HepG2 (cell line): ENCODE results near the gene LSS. TPM values are rescaled to one million over a fixed set of nuclear protein-coding genes. Genes with fewer than 3 reads are reported as not detected.
"Not testable (repeated sequence)": the region's sequence is repeated elsewhere in the genome, so short reads cannot be mapped to it uniquely, and the experiment has no call there.

Experiments used
- ATAC-seq: fragments of 200-7000 bp; cut with Tn5 transposase; 3 replicates; pipeline ENCODE4 v1.9.1; 2020; ENCODE audit warnings: mild to moderate bottlenecking, moderate library complexity
- BruUV-seq: library from RNA; stranded (reverse); fragments of 400-500 nt; replicated peaks from 2 replicates; lab custom pipeline; 2021; lab: Mats Ljungman, UMichigan
- CTCF ChIA-PET: fragments of 300-600 bp; formaldehyde crosslinking; extraction: SDS; loops from one replicate; lab custom pipeline; 2021; ENCODE audit warnings: low total read pairs, inconsistent platforms, low intra/inter-chr PET ratio; lab: Yijun Ruan, JAX
- POLR2A ChIA-PET: fragments of 350-600 bp; sonication (Branson Sonifier 250); formaldehyde crosslinking; loops from one replicate; lab custom pipeline; 2020; ENCODE audit warnings: antibody characterized with exemption, inconsistent platforms; lab: Yijun Ruan, JAX
- DNase-seq: peaks from one replicate; pipeline ENCODE4 v3.0.0-alpha.2; 2015; ENCODE audit warnings: low spot score
- FAIRE-seq: peaks from 3 replicates; lab custom pipeline; 2011; peaks lifted over from hg19 to GRCh38; lab: Jason Lieb, UNC
- H2AFZ ChIP-seq: one replicate; pipeline ENCODE4 v1.6.1; 2011; ENCODE audit warnings: low read length, inconsistent platforms
- H3K27ac ChIP-seq: fragments of 300-600 bp; 3 replicates; pipeline ENCODE4 v1.8.0; 2011; ENCODE audit warnings: mixed run types, mild to moderate bottlenecking, mixed read lengths, low read length, inconsistent platforms; ENCODE audit not compliant: insufficient read depth; ENCODE audit errors: extremely low read length
- H3K27me3 ChIP-seq, 2 experiments: fragments of 200-600 bp in 1 of 2; 2 replicates in 1 of 2; 3 replicates in 1 of 2; pipeline versions ENCODE4 v1.6.0 to v1.8.0; 2011; ENCODE audit warnings: low read length in 2 of 2, mild to moderate bottlenecking in 2 of 2, moderate library complexity in 2 of 2, inconsistent platforms in 1 of 2; ENCODE audit not compliant: insufficient read depth in 2 of 2, control insufficient read depth in 1 of 2
- H3K36me3 ChIP-seq, 2 experiments: fragments of 200-600 bp in 1 of 2; replicated peaks in 1 of 2; 2 replicates in 1 of 2; 3 replicates in 1 of 2; pipeline versions ENCODE4 v1.5.1 to v1.8.0; 2011; ENCODE audit warnings: low read length in 2 of 2, inconsistent platforms in 1 of 2; ENCODE audit not compliant: insufficient read depth in 2 of 2, control insufficient read depth in 1 of 2
- H3K4me1 ChIP-seq: 2 replicates; pipeline ENCODE4 v1.5.1; 2012; ENCODE audit warnings: low read length, inconsistent platforms; ENCODE audit not compliant: insufficient read depth
- H3K4me2 ChIP-seq: 2 replicates; pipeline ENCODE4 v1.6.0; 2011; ENCODE audit warnings: low read depth, low read length, inconsistent platforms
- H3K4me3 ChIP-seq, 3 experiments: fragments of 200-600 bp in 1 of 3; sonication (generic), shearing (Covaris generic) in 1 of 3; replicated peaks in 1 of 3; 2 replicates each; pipeline ENCODE4 v1.5.1; 2011 to 2016; ENCODE audit warnings: low read length in 3 of 3, inconsistent platforms in 2 of 3, low read depth in 2 of 3, mild to moderate bottlenecking in 2 of 3, control low read depth in 1 of 3, mixed read lengths in 1 of 3; ENCODE audit not compliant: insufficient read depth in 1 of 3
- H3K79me2 ChIP-seq: one replicate; pipeline ENCODE4 v1.6.1; 2011; ENCODE audit warnings: low read length, inconsistent platforms; ENCODE audit not compliant: insufficient read depth
- H3K9ac ChIP-seq: 2 replicates; pipeline ENCODE4 v1.6.0; 2011; ENCODE audit warnings: mild to moderate bottlenecking, low read depth, low read length, inconsistent platforms; ENCODE audit not compliant: insufficient read depth
- H3K9me3 ChIP-seq: 2 replicates; pipeline ENCODE4 v1.5.1; 2012; ENCODE audit warnings: mild to moderate bottlenecking, low read length
- H4K20me1 ChIP-seq: 2 replicates; pipeline ENCODE4 v1.6.0; 2011; ENCODE audit warnings: inconsistent platforms, mild to moderate bottlenecking, low read length, moderate library complexity; ENCODE audit not compliant: insufficient read depth
- AKAP8 ChIP-seq: sonication (generic); formaldehyde crosslinking; IDR thresholded peaks from 2 replicates; pipeline ENCODE4 v1.5.1; 2020; ENCODE audit warnings: mild to moderate bottlenecking, missing genetic modification reagents
- DNMT1 ChIP-seq: sonication (generic); formaldehyde crosslinking; IDR thresholded peaks from 2 replicates; pipeline ENCODE4 v1.5.1; 2020; ENCODE audit warnings: mild to moderate bottlenecking, missing genetic modification reagents
- HNF1B ChIP-seq: sonication (generic); formaldehyde crosslinking; IDR thresholded peaks from 2 replicates; pipeline ENCODE4 v1.5.1; 2020; ENCODE audit warnings: mild to moderate bottlenecking, moderate library complexity, missing genetic modification reagents
- JUN ChIP-seq: sonication (generic); formaldehyde crosslinking; IDR thresholded peaks from 2 replicates; pipeline ENCODE4 v1.4.0; 2020; ENCODE audit warnings: mild to moderate bottlenecking, missing genetic modification reagents
- TBX2 ChIP-seq: sonication (generic); formaldehyde crosslinking; IDR thresholded peaks from 2 replicates; pipeline ENCODE4 v1.5.0; 2020; ENCODE audit warnings: missing genetic modification reagents, mild to moderate bottlenecking, borderline replicate concordance
- ZMAT3 ChIP-seq: sonication (generic); formaldehyde crosslinking; conservative IDR thresholded peaks from 2 replicates; pipeline ENCODE4 v1.7.0; 2021; ENCODE audit warnings: missing genetic modification reagents
- ZNF264 ChIP-seq: sonication (generic); formaldehyde crosslinking; IDR thresholded peaks from 2 replicates; pipeline ENCODE4 v1.4.0; 2020; ENCODE audit warnings: missing genetic modification reagents
- ZNF382 ChIP-seq: sonication (generic); formaldehyde crosslinking; IDR thresholded peaks from 2 replicates; pipeline ENCODE4 v1.5.0; 2020; ENCODE audit warnings: missing genetic modification reagents, mild to moderate bottlenecking, borderline replicate concordance
- ZNF720 ChIP-seq: sonication (generic); formaldehyde crosslinking; IDR thresholded peaks from 2 replicates; pipeline ENCODE4 v1.4.0; 2020; ENCODE audit warnings: missing genetic modification reagents
- WGBS: methylation state at CpG from one replicate; pipeline ENCODE4 v1.1.6; 2017; ENCODE audit warnings: low lambda C conversion rate; 5-methylcytosine and 5-hydroxymethylcytosine counted together
- in situ Hi-C: cut with HindIII; loops from 2 replicates; pipeline ENCODE4 v1.10.0; 2017; ENCODE audit warnings: low pct_unique_long_range_greater_than_20kb; ENCODE audit not compliant: extremely low pct_ligation_motif_present
- intact Hi-C: fragments of 100-400 bp; cut with micrococcal nuclease; formaldehyde crosslinking; loops from one replicate; pipeline ENCODE4 v1.10.0; 2022; ENCODE audit not compliant: unreplicated experiment
- polyA plus RNA-seq, 8 experiments: library from polyadenylated mRNA; depleted of rRNA in 3 of 8; stranded (reverse) in 7 of 8; unstranded in 1 of 8; fragments of >200 nt; fragmentation: Illumina TruSeq in 4 of 8; extraction: Trizol in 4 of 8; gene quantifications; 2 replicates each; pipeline versions ENCODE4 v1.2.1 to v1.2.3, GENCODE V29; 2011 to 2016; ENCODE audit warnings: low read depth in 4 of 8, missing spikeins in 1 of 8, mixed read lengths in 1 of 8; ENCODE audit not compliant: insufficient read depth in 1 of 8
- total RNA-seq, 5 experiments: library from RNA; depleted of rRNA; stranded (reverse); fragments of >200 nt; fragmentation: Illumina TruSeq; extraction: Trizol; gene quantifications; 2 replicates each; pipeline ENCODE4 v1.2.3, GENCODE V29; 2016; ENCODE audit warnings: low read depth in 1 of 5
- TF ChIP-seq, protein P1 (sequence below): sonication (generic); formaldehyde crosslinking; IDR thresholded peaks from 2 replicates; pipeline ENCODE4 v1.4.0; 2020; ENCODE audit warnings: missing genetic modification reagents
- TF ChIP-seq, protein P2 (sequence below): sonication (generic); formaldehyde crosslinking; conservative IDR thresholded peaks from 2 replicates; pipeline ENCODE4 v1.8.0; 2022; ENCODE audit warnings: low read depth, missing genetic modification reagents
- TF ChIP-seq, protein P3 (sequence below): sonication (generic); formaldehyde crosslinking; IDR thresholded peaks from 2 replicates; pipeline ENCODE4 v1.5.0; 2020; ENCODE audit warnings: missing genetic modification reagents

LSS gene
- total and polyA plus RNA-seq, 2 of the 13 experiments (the other 11 are each of a cell fraction or from before 2014, with no cell fraction given), result 72.6 to 113 TPM

DNA sequence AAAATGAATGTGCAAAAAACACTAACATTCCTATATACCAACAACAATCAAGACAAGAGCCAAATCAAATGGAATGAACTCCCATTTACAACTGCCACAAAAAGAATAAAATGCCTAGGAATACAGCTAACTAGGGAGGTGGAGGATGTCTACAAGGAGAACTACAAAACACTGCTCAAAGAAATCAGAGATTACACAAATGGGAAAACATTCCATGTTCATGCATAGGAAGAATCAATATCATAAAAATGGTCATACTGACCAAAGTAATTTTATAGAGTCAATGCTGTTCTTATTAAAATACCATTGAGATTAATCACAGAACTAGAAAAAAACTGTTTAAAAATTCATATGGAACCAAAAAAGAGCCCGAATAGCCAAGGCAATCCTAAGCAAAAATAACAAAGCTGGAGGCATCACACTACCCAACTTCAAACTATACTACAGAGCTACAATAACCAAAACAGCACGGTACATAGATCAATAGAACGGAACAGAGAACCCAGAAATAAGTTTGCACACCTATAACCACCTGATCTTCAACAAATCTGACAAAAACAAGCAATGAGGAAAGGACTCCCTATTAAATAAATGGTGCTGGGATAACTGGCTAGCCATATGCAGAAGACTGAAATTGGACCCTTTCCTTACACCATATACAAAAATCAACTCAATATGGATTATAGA, 52.0 kb downstream of the LSS start:
- H3K27me3 ChIP-seq, POLR2A ChIA-PET, in situ Hi-C loops, H3K36me3 ChIP-seq, H2AFZ ChIP-seq, H3K4me3 ChIP-seq, intact Hi-C loops, DNase-seq, H3K9me3 ChIP-seq, CTCF ChIA-PET, ATAC-seq, BruUV-seq, H3K79me2 ChIP-seq, H4K20me1 ChIP-seq, H3K27ac ChIP-seq, H3K9ac ChIP-seq, H3K4me2 ChIP-seq, FAIRE-seq: not testable (repeated sequence)
- H3K4me1 ChIP-seq, result peaks cover 12% of the 10 kb centered on the region
- WGBS, result 63% methylated on average over 3 of the region's 3 CpGs

DNA sequence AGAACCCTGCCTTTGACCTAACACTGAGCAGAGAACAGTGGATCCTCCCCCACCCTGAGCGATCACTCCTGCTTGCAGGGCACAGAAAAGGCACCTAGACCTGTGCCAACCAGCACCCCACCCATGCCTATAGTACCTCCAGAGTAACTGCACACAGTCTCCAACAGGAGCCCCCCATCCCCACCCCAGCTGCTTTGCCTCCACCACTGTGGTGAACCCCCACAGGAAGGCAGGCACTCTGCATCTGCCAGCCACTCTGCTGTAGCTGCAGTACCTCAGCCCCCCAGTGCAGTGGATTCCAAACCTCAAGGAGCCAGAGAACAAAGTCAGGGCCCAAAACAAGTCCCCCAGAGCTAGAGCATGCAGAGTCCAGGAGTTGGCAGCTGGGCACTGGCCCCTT, 55.0 kb downstream of the LSS start:
- FAIRE-seq (no peak), ATAC-seq (peak; percentile 53), DNase-seq (no peak)
- Histone ChIP-seq H3K79me2 (no peaks in the 10 kb centered on the region), H3K27me3 (no peaks in the 10 kb centered on the region; a peak in 1 of 5 replicates), H3K27ac (no peak overlapping the region), H2AFZ (no peak overlapping the region), H4K20me1 (no peaks in the 10 kb centered on the region), H3K9me3 (no peaks in the 10 kb centered on the region), H3K9ac (no peak overlapping the region), H3K36me3 (no peaks in the 10 kb centered on the region), H3K4me2 (no peak overlapping the region), H3K4me1 (no peaks in the 10 kb centered on the region), H3K4me3 (no peak overlapping the region)
- WGBS, result no CpG with 5 or more reads among the region's 1 CpG
- BruUV-seq, result no TSS peak
- POLR2A ChIA-PET, result no interaction called here
- CTCF ChIA-PET, result no interaction called here
- intact Hi-C loops (no loop called here), in situ Hi-C loops (no loop called here)
- TF ChIP-seq AKAP8 (CRISPR knock-in tag) (no peak), JUN (no peak), DNMT1 (CRISPR knock-in tag) (no peak), ZNF382 (CRISPR knock-in tag) (no peak), ZNF720 (no peak), HNF1B (CRISPR knock-in tag) (no peak), TBX2 (no peak), ZMAT3 (CRISPR knock-in tag) (no peak), ZNF264 (CRISPR knock-in tag) (no peak)
- TF ChIP-seq, protein P1, sequence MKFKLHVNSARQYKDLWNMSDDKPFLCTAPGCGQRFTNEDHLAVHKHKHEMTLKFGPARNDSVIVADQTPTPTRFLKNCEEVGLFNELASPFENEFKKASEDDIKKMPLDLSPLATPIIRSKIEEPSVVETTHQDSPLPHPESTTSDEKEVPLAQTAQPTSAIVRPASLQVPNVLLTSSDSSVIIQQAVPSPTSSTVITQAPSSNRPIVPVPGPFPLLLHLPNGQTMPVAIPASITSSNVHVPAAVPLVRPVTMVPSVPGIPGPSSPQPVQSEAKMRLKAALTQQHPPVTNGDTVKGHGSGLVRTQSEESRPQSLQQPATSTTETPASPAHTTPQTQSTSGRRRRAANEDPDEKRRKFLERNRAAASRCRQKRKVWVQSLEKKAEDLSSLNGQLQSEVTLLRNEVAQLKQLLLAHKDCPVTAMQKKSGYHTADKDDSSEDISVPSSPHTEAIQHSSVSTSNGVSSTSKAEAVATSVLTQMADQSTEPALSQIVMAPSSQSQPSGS (CRISPR knock-in tag), result no peak
- TF ChIP-seq, protein P2, sequence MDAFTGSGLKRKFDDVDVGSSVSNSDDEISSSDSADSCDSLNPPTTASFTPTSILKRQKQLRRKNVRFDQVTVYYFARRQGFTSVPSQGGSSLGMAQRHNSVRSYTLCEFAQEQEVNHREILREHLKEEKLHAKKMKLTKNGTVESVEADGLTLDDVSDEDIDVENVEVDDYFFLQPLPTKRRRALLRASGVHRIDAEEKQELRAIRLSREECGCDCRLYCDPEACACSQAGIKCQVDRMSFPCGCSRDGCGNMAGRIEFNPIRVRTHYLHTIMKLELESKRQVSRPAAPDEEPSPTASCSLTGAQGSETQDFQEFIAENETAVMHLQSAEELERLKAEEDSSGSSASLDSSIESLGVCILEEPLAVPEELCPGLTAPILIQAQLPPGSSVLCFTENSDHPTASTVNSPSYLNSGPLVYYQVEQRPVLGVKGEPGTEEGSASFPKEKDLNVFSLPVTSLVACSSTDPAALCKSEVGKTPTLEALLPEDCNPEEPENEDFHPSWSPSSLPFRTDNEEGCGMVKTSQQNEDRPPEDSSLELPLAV (CRISPR knock-in tag), result no peak
- TF ChIP-seq, protein P3, sequence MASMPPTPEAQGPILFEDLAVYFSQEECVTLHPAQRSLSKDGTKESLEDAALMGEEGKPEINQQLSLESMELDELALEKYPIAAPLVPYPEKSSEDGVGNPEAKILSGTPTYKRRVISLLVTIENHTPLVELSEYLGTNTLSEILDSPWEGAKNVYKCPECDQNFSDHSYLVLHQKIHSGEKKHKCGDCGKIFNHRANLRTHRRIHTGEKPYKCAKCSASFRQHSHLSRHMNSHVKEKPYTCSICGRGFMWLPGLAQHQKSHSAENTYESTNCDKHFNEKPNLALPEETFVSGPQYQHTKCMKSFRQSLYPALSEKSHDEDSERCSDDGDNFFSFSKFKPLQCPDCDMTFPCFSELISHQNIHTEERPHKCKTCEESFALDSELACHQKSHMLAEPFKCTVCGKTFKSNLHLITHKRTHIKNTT, result no peak
